Epithelial cell of proximal tubule (primary cell): Measurements from ENCODE around the gene PAM16. TPM values are rescaled to one million over a fixed set of nuclear protein-coding genes. Genes with fewer than 3 reads are reported as not detected.
A peak's percentile ranks its signal among the peaks of the same experiment; 100 is the strongest.

Experiments used
- DNase-seq: peaks from one replicate; pipeline ENCODE4 v3.0.0-alpha.2; 2011; ENCODE audit warnings: low read depth
- H3K4me3 ChIP-seq: 2 replicates; pipeline ENCODE4 v1.5.1; 2011; ENCODE audit warnings: low read depth, mild to moderate bottlenecking, low read length
- CTCF ChIP-seq: conservative IDR thresholded peaks from 2 replicates; pipeline ENCODE4 v1.5.1; 2012; ENCODE audit warnings: low read depth, mild to moderate bottlenecking, low read length
- total RNA-seq: library from RNA; depleted of rRNA; stranded (reverse); fragments of >200 nt; gene quantifications from 2 replicates; pipeline ENCODE4 v1.2.3, GENCODE V29; 2015

Gene PAM16
- total RNA-seq, 1 donor from 2014 or later, result 75.1 TPM

GRCh38 chr16:4330277-4330874 is 20.7 kb downstream of the PAM16 start:
- DNase-seq, result no peak
- no peak overlapping the region for H3K4me3 ChIP-seq
- peak; percentile 98 for TF ChIP-seq CTCF

- no peak for DNase-seq
- no peak for TF ChIP-seq CTCF
- H3K4me3 ChIP-seq, result no peak overlapping the region
Observed at GRCh38 chr16:4328782-4329775, 22.0 kb downstream of the PAM16 start.

GRCh38 chr16:4328046-4328781 is 22.9 kb downstream of the PAM16 start:
- H3K4me3 ChIP-seq, result peak overlapping the region; percentile 58
- no peak for DNase-seq
- TF ChIP-seq CTCF, result peak; percentile 60

GRCh38 chr16:4327386-4328045 is 23.6 kb downstream of the PAM16 start:
- H3K4me3 ChIP-seq, result peak overlapping the region; percentile 58
- DNase-seq, result no peak
- TF ChIP-seq CTCF, result no peak

- H3K4me3 ChIP-seq, result no peak overlapping the region
- TF ChIP-seq CTCF, result no peak
Observed at GRCh38 chr16:4325253-4325758, 25.8 kb downstream of the PAM16 start.

GRCh38 chr16:4324492-4325252 is 26.4 kb downstream of the PAM16 start:
- peak overlapping the region; percentile 2 for H3K4me3 ChIP-seq
- no peak for DNase-seq
- no peak for TF ChIP-seq CTCF

More at GRCh38 chr16:4325253-4325758, 25.8 kb downstream of the PAM16 start:
- DNase-seq, result no peak
